Measurements from ENCODE around the gene ISLR. TPM values are rescaled to one million over a fixed set of nuclear protein-coding genes. Genes with fewer than 3 reads are reported as not detected.

ISLR gene
- total RNA-seq, 2 experiments from 2014 or later, result not detected

DNA sequence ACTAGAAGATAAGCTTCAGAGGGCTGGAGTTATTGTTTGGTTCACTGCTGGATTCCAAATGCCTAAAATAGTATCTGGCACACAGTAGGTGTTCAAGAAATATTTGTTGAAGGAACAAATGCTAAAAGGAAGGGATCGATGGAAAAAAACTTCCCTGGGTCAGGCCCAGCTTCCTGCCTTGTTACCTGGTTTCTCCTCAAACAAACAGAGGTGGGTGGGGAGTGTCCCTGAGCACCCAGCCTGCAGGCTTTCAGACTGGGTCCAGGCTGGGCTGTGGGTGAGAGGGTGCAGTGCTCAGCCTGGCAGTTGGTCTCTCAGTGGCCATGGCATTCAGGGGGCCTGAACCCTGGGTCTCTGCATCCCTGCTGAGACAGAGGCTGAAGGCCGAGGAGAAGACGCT is 43.4 kb downstream of the ISLR start:
- H3K27me3 Mint-ChIP-seq, result peaks cover 18% of the 10 kb centered on the region
- H3K27ac Mint-ChIP-seq, result no peak overlapping the region
- no peak for ATAC-seq (ENCODE audit: poor library complexity)
- no peaks in the 10 kb centered on the region for H3K9me3 ChIP-seq (ENCODE audit: control insufficient read depth in 1 of 2, insufficient read depth in 1 of 2, low read length in 2 of 2)
- H3K9me3 Mint-ChIP-seq, result no peaks in the 10 kb centered on the region
- H3K36me3 ChIP-seq (ENCODE audit: insufficient read depth, low read length), result no peaks in the 10 kb centered on the region
- no peak for DNase-seq
- no peak overlapping the region for H3K4me3 Mint-ChIP-seq
- TF ChIP-seq, protein P1, sequence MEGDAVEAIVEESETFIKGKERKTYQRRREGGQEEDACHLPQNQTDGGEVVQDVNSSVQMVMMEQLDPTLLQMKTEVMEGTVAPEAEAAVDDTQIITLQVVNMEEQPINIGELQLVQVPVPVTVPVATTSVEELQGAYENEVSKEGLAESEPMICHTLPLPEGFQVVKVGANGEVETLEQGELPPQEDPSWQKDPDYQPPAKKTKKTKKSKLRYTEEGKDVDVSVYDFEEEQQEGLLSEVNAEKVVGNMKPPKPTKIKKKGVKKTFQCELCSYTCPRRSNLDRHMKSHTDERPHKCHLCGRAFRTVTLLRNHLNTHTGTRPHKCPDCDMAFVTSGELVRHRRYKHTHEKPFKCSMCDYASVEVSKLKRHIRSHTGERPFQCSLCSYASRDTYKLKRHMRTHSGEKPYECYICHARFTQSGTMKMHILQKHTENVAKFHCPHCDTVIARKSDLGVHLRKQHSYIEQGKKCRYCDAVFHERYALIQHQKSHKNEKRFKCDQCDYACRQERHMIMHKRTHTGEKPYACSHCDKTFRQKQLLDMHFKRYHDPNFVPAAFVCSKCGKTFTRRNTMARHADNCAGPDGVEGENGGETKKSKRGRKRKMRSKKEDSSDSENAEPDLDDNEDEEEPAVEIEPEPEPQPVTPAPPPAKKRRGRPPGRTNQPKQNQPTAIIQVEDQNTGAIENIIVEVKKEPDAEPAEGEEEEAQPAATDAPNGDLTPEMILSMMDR (IDR thresholded peaks at IDR 0.05), result no peak
- ChIA-PET CTCF (no interaction called here), POLR2A (no interaction called here)
- H3K36me3 Mint-ChIP-seq (ENCODE audit: low read depth), result no peaks in the 10 kb centered on the region
- peaks cover 0 to 3% of the 10 kb centered on the region in 2 experiments for H3K27me3 ChIP-seq (ENCODE audit: control insufficient read depth in 1 of 2, insufficient read depth in 2 of 2, low read length in 2 of 2)
- no peak overlapping the region for H3K27ac ChIP-seq (ENCODE audit: low read depth in 1 of 2, low read length in 2 of 2)
- no peaks in the 10 kb centered on the region for H3K4me1 Mint-ChIP-seq (ENCODE audit: low read depth)
- H3K4me3 ChIP-seq (ENCODE audit: low read length), result no peak overlapping the region
- no peaks in the 10 kb centered on the region for H3K4me1 ChIP-seq (ENCODE audit: insufficient read depth, low read length)
- intact Hi-C loops (cut with DNase I, micrococcal nuclease), result no loop called here

GRCh38 chr15:74217907-74218885 is 44.7 kb downstream of the ISLR start:
- Histone ChIP-seq H3K4me1 (ENCODE audit: insufficient read depth, low read length) (no peaks in the 10 kb centered on the region), H3K9me3 (ENCODE audit: control insufficient read depth in 1 of 2, insufficient read depth in 1 of 2, low read length in 2 of 2) (no peaks in the 10 kb centered on the region), H3K36me3 (ENCODE audit: insufficient read depth, low read length) (no peaks in the 10 kb centered on the region), H3K4me3 (ENCODE audit: low read length) (no peak overlapping the region), H3K27me3 (ENCODE audit: control insufficient read depth in 1 of 2, insufficient read depth in 2 of 2, low read length in 2 of 2) (peaks cover 0 to 3% of the 10 kb centered on the region in 2 experiments), H3K27ac (ENCODE audit: low read depth in 1 of 2, low read length in 2 of 2) (no peak overlapping the region)
- ChIA-PET POLR2A (no interaction called here), CTCF (no interaction called here)
- H3K9me3 Mint-ChIP-seq, result no peaks in the 10 kb centered on the region
- H3K4me3 Mint-ChIP-seq, result no peak overlapping the region
- ATAC-seq (ENCODE audit: poor library complexity) (no peak), DNase-seq (no peak)
- intact Hi-C loops (cut with DNase I, micrococcal nuclease), result no loop called here
- no peak overlapping the region for H3K27ac Mint-ChIP-seq
- peaks cover 22% of the 10 kb centered on the region for H3K27me3 Mint-ChIP-seq
- TF ChIP-seq, protein P1 (IDR thresholded peaks at IDR 0.05), result no peak
- no peaks in the 10 kb centered on the region for H3K36me3 Mint-ChIP-seq (ENCODE audit: low read depth)
- H3K4me1 Mint-ChIP-seq (ENCODE audit: low read depth), result no peaks in the 10 kb centered on the region

DNA sequence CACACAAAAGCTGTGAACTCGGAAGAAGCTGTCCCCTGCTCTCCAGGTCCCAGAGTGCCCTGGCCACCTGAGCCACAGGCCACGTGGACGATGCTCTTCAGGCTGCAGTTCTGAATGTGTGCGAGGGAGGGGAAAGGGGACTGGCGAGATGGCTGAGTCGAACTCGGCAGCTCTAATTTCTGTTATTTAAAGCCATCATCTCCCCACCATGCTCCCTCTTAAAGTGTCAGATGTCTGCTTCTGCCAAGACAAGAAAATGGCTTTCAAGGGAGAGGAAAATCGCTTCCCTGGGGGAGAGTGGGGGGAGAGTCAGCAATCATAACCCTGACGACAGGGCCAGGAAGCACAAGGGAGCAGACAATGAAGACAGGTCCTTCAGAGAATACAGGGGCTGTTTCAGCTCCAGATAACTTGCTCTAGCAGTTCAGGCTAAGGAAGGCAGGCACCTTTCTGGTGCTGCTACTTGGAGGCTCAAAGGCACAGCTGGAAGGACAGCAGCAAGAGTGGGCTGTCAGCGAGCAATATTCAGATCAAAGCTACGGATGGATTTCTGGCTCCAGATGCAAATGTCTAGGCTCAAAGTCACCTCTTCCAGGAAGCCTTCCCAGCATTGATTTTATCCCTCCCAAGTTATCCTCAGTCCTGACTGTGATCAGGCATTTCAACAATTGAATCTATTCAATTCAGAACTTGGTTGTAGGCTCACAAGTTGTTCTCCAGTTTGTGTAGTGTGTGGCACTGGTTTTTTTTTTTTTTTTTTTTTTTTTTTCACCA is 47.2 kb downstream of the ISLR start:
- CTCF ChIA-PET, result no interaction called here
- Mint-ChIP-seq H3K9me3 (no peaks in the 10 kb centered on the region), H3K27ac (no peak overlapping the region), H3K36me3 (ENCODE audit: low read depth) (no peaks in the 10 kb centered on the region), H3K4me1 (ENCODE audit: low read depth) (peaks cover 19% of the 10 kb centered on the region), H3K4me3 (no peak overlapping the region), H3K27me3 (peaks cover 25% of the 10 kb centered on the region)
- no peak overlapping the region for H3K4me3 ChIP-seq (ENCODE audit: low read length)
- H3K9me3 ChIP-seq (ENCODE audit: control insufficient read depth in 1 of 2, insufficient read depth in 1 of 2, low read length in 2 of 2), result no peaks in the 10 kb centered on the region
- H3K27ac ChIP-seq (ENCODE audit: low read depth in 1 of 2, low read length in 2 of 2), result no peak overlapping the region
- POLR2A ChIA-PET, result no interaction called here
- TF ChIP-seq, protein P1 (IDR thresholded peaks at IDR 0.05), result no peak
- H3K36me3 ChIP-seq (ENCODE audit: insufficient read depth, low read length), result no peaks in the 10 kb centered on the region
- ATAC-seq (ENCODE audit: poor library complexity) (no peak), DNase-seq (no peak)
- H3K27me3 ChIP-seq (ENCODE audit: control insufficient read depth in 1 of 2, insufficient read depth in 2 of 2, low read length in 2 of 2), result peaks cover 0 to 3% of the 10 kb centered on the region in 2 experiments
- H3K4me1 ChIP-seq (ENCODE audit: insufficient read depth, low read length), result no peaks in the 10 kb centered on the region
- intact Hi-C loops (cut with DNase I, micrococcal nuclease), result no loop called here
